Smooth muscle cell (in vitro differentiated cells): ENCODE results near the gene PPP2R5D. TPM values are rescaled to one million over a fixed set of nuclear protein-coding genes. Genes with fewer than 3 reads are reported as not detected.

Experiments used
- DNase-seq: peaks from one replicate; lab custom pipeline; 2025; ENCODE audit not compliant: unreplicated experiment; lab: John Stamatoyannopoulos, UW
- H2AFZ ChIP-seq: fragments of 200-600 bp; sonication (generic); 2 replicates; pipeline ENCODE4 v1.6.0; 2016; ENCODE audit warnings: antibody characterized with exemption, low read depth, mild to moderate bottlenecking
- H3F3A ChIP-seq: fragments of 200-600 bp; sonication (generic); 2 replicates; pipeline ENCODE4 v1.6.0; 2017; ENCODE audit warnings: antibody characterized with exemption, low read depth
- H3K27ac ChIP-seq: fragments of 200-600 bp; sonication (generic); 2 replicates; pipeline ENCODE4 v1.5.1; 2016; ENCODE audit warnings: low read depth, mild to moderate bottlenecking
- H3K27me3 ChIP-seq: fragments of 200-600 bp; sonication (generic); 2 replicates; pipeline ENCODE4 v1.6.1; 2016; ENCODE audit warnings: low read depth, mild to moderate bottlenecking
- H3K36me3 ChIP-seq: fragments of 200-600 bp; sonication (generic); 2 replicates; pipeline ENCODE4 v1.5.1; 2016; ENCODE audit warnings: low read depth
- H3K4me1 ChIP-seq: fragments of 200-600 bp; sonication (generic); 2 replicates; pipeline ENCODE4 v1.5.1; 2016; ENCODE audit warnings: low read depth
- H3K4me2 ChIP-seq: fragments of 200-600 bp; sonication (generic); 2 replicates; pipeline ENCODE4 v1.6.0; 2016; ENCODE audit warnings: mild to moderate bottlenecking
- H3K4me3 ChIP-seq: fragments of 200-600 bp; sonication (generic); 2 replicates; pipeline ENCODE4 v1.5.1; 2016; ENCODE audit warnings: mild to moderate bottlenecking
- H3K79me2 ChIP-seq: fragments of 200-600 bp; sonication (generic); 2 replicates; pipeline ENCODE4 v1.6.0; 2016; ENCODE audit warnings: low read depth, mild to moderate bottlenecking
- H3K9ac ChIP-seq: fragments of 200-600 bp; sonication (generic); 2 replicates; pipeline ENCODE4 v1.6.0; 2016; ENCODE audit warnings: low read depth
- H3K9me3 ChIP-seq: fragments of 200-600 bp; sonication (generic); replicated peaks from 2 replicates; pipeline ENCODE4 v1.5.1; 2016; ENCODE audit warnings: low read depth
- H4K20me1 ChIP-seq: fragments of 200-600 bp; sonication (generic); 2 replicates; pipeline ENCODE4 v1.6.0; 2016; ENCODE audit warnings: low read depth
- CTCF ChIP-seq: fragments of 200-600 bp; sonication (generic); IDR thresholded peaks from 2 replicates; pipeline ENCODE4 v1.5.1; 2017; ENCODE audit warnings: borderline replicate concordance, mild to moderate bottlenecking, antibody characterized with exemption; ENCODE audit not compliant: insufficient read depth, poor library complexity, severe bottlenecking
- WGBS: methylation state at CpG from one replicate; pipeline ENCODE4 v1.1.7; 2016; ENCODE audit warnings: low lambda C conversion rate; 5-methylcytosine and 5-hydroxymethylcytosine counted together
- polyA plus RNA-seq: library from polyadenylated mRNA; unstranded; fragments of >200 nt; fragmentation: Nextera tagmentation; extraction: Ambion mirVana; gene quantifications from 2 replicates; pipeline ENCODE4 v1.2.1, GENCODE V29; 2016
- total RNA-seq: library from RNA; depleted of rRNA; stranded (reverse); fragments of >200 nt; gene quantifications from 2 replicates; pipeline ENCODE4 v1.2.3, GENCODE V29; 2014

PPP2R5D gene
- total and polyA plus RNA-seq, 2 experiments from 2014 or later = 46.4 to 51.3 TPM

GRCh38 chr6:42978839-42979522 is 5.4 kb upstream of the PPP2R5D start, which contains the start of gene PEX6:
Gene PEX6 (minus strand): TSS chr6:42979181. CDS start chr6:42979150, 31 bp downstream.
- Histone ChIP-seq H3F3A (peaks cover 8% of the 10 kb centered on the region), H3K27ac (peak within 1 kb of the TSS; percentile 87), H3K9ac (peak within 1 kb of the TSS; percentile 87), H3K36me3 (no peaks in the 10 kb centered on the region), H3K79me2 (peaks cover 20% of the 10 kb centered on the region), H3K27me3 (no peaks in the 10 kb centered on the region), H3K9me3 (no peaks in the 10 kb centered on the region), H3K4me1 (peaks cover 15% of the 10 kb centered on the region), H3K4me3 (peak within 1 kb of the TSS; percentile 97), H2AFZ (peak within 1 kb of the TSS; percentile 94), H3K4me2 (peak within 1 kb of the TSS; percentile 92), H4K20me1 (peaks cover 19% of the 10 kb centered on the region)
- no peak for TF ChIP-seq CTCF
- WGBS = 2% methylated on average over 41 of the region's 59 CpGs
- peak; percentile 67 for DNase-seq

GRCh38 chr6:42979523-42980177 is 4.7 kb upstream of the PPP2R5D start:
- Histone ChIP-seq H3K79me2 (peaks cover 20% of the 10 kb centered on the region), H3K27ac (peak overlapping the region; percentile 87), H3K4me1 (peaks cover 15% of the 10 kb centered on the region), H3K4me2 (peak overlapping the region; percentile 92), H4K20me1 (peaks cover 19% of the 10 kb centered on the region), H3K9me3 (no peaks in the 10 kb centered on the region), H3K9ac (peak overlapping the region; percentile 87), H3K27me3 (no peaks in the 10 kb centered on the region), H3F3A (peaks cover 8% of the 10 kb centered on the region), H3K4me3 (peak overlapping the region; percentile 97), H3K36me3 (no peaks in the 10 kb centered on the region), H2AFZ (peak overlapping the region; percentile 94)
- no peak for DNase-seq
- no peak for TF ChIP-seq CTCF
- WGBS = 68% methylated on average over 9 of the region's 9 CpGs

GRCh38 chr6:42981836-42982235 is 2.5 kb upstream of the PPP2R5D start:
- no peak overlapping the region for H3K27ac ChIP-seq
- no peak overlapping the region for H3K4me3 ChIP-seq
- peaks cover 8% of the 10 kb centered on the region for H3F3A ChIP-seq
- H2AFZ ChIP-seq = no peak overlapping the region
- H3K27me3 ChIP-seq = no peaks in the 10 kb centered on the region
- H3K9ac ChIP-seq = no peak overlapping the region
- H3K9me3 ChIP-seq = no peaks in the 10 kb centered on the region
- peaks cover 25% of the 10 kb centered on the region for H3K4me1 ChIP-seq
- no peak for TF ChIP-seq CTCF
- H3K79me2 ChIP-seq = peaks cover 33% of the 10 kb centered on the region
- DNase-seq = no peak
- H4K20me1 ChIP-seq = peaks cover 18% of the 10 kb centered on the region
- no peaks in the 10 kb centered on the region for H3K36me3 ChIP-seq
- 91% methylated on average over 5 of the region's 5 CpGs for WGBS
- no peak overlapping the region for H3K4me2 ChIP-seq
